Measurements from ENCODE around the gene COP1.

The COP1 gene

GRCh38 chr1:176225911-176226310 is 18.8 kb upstream of the COP1 start:
- in situ Hi-C loops (cut with HindIII; ENCODE audit: low sequenced_read_pairs): no loop called here
- DNase-seq (ENCODE audit: low read depth): no peak
- H3K4me3 ChIP-seq (ENCODE audit: low read depth, low read length): no peak overlapping the region
- no peak for TF ChIP-seq CTCF (IDR thresholded peaks at IDR 0.05; ENCODE audit: low read depth, low read length, missing control alignments)

- in situ Hi-C loops (cut with HindIII; ENCODE audit: low sequenced_read_pairs): no loop called here
- H3K4me3 ChIP-seq (ENCODE audit: low read depth, low read length): no peak overlapping the region
- no peak for TF ChIP-seq CTCF (IDR thresholded peaks at IDR 0.05; ENCODE audit: low read depth, low read length, missing control alignments)
- no peak for DNase-seq (ENCODE audit: low read depth)
Measured at GRCh38 chr1:176225479-176225875, 18.4 kb upstream of the COP1 start.

GRCh38 chr1:176222196-176222595 is 15.1 kb upstream of the COP1 start:
- DNase-seq (ENCODE audit: low read depth): no peak
- no peak overlapping the region for H3K4me3 ChIP-seq (ENCODE audit: low read depth, low read length)
- TF ChIP-seq CTCF (IDR thresholded peaks at IDR 0.05; ENCODE audit: low read depth, low read length, missing control alignments): no peak
- in situ Hi-C loops (cut with HindIII; ENCODE audit: low sequenced_read_pairs): no loop called here

GRCh38 chr1:176220100-176220689 is 13.1 kb upstream of the COP1 start:
- DNase-seq (ENCODE audit: low read depth): no peak
- in situ Hi-C loops (cut with HindIII; ENCODE audit: low sequenced_read_pairs): no loop called here
- no peak for TF ChIP-seq CTCF (IDR thresholded peaks at IDR 0.05; ENCODE audit: low read depth, low read length, missing control alignments)

GRCh38 chr1:176217461-176218099 is 10.5 kb upstream of the COP1 start:
- no peak overlapping the region for H3K4me3 ChIP-seq (ENCODE audit: low read depth, low read length)
- no peak for DNase-seq (ENCODE audit: low read depth)
- TF ChIP-seq CTCF (IDR thresholded peaks at IDR 0.05; ENCODE audit: low read depth, low read length, missing control alignments): no peak
- in situ Hi-C loops (cut with HindIII; ENCODE audit: low sequenced_read_pairs): no loop called here

More at GRCh38 chr1:176220100-176220689, 13.1 kb upstream of the COP1 start:
- H3K4me3 ChIP-seq (ENCODE audit: low read depth, low read length): no peak overlapping the region

GRCh38 chr1:176216031-176216430 is 8.9 kb upstream of the COP1 start:
- in situ Hi-C loops (cut with HindIII; ENCODE audit: low sequenced_read_pairs): no loop called here

More at GRCh38 chr1:176216031-176216430, 8.9 kb upstream of the COP1 start:
- H3K4me3 ChIP-seq (ENCODE audit: low read depth, low read length): no peak overlapping the region
- no peak for DNase-seq (ENCODE audit: low read depth)
- TF ChIP-seq CTCF (IDR thresholded peaks at IDR 0.05; ENCODE audit: low read depth, low read length, missing control alignments): no peak

Data from astrocyte of the cerebellum (primary cell).